Inferior parietal cortex (tissue), 1 donor: ENCODE results near the gene TRIM47.

Source experiments
- DNase-seq: peaks from one replicate; pipeline ENCODE4 v3.0.0-alpha.2; 2016; ENCODE audit errors: extremely low spot score

TRIM47 gene

DNA sequence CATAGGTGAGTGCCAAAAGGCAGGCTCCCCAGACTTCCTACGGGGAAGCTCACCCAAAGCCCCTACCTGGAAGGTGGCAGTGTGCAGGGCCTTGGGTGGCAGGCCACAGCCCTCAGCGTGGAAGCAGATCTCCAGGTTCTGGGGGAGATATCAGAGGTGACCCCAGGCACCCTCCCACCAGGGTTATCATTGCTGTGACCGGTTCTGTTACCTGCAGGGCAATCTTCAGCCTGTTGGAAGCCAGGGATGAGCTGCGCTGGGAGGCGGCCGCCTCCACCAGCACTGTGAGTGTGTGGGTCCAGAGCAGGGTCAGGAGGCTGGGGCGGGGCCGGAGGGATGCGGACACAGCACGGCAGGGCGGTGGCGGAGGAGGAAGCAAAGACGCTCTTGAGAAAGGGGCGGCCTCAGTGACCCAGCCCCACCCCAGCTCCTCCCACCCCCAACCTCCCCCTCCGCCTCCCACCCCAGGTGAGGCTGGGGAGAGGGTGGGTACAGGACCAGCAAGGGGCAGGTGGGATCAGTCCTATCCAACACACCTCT is 47.3 kb downstream of the TRIM47 start:
- no peak for DNase-seq

DNA sequence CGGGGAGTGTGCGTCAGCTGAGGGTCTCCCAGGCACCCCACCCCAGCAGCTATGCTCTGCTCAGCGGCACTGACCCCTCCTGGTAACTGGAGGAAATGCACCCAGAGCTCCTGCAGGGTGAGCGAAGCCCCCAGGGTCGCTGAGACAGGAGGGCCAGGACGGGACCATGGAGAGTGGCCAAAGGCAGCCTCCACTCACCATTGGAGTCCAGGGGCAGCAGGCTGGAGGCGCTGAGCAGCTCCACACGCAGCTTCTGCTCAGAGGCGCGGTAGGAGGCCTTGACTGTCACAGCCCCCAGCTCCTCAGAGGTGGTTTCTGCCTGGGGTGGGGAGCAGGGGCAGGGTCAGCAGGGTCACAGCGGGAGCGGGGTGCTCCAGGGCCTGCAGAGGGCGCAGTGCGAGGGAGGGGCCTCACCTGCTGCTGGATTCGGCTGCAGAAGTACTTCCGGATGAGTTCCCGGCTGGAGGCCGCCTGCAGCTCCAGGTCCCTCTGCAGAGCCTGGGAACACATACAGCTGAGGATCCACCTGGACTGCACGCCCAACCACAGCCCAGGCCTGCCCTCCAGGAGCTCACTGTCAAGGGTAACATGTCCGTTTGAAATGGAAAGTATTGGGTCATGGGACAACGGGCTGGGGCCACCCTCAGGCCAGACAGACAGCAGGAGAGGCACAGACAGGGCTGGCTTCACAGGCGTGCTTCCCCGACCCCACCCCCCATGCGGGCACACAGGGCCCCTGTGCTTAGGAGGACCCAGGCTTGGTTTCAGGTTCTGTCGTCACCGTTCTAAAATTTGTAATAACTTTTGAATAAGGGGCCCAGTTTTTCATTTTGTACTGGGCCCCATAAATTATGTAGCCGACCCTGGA is 48.0 kb downstream of the TRIM47 start:
- DNase-seq, result no peak

DNA sequence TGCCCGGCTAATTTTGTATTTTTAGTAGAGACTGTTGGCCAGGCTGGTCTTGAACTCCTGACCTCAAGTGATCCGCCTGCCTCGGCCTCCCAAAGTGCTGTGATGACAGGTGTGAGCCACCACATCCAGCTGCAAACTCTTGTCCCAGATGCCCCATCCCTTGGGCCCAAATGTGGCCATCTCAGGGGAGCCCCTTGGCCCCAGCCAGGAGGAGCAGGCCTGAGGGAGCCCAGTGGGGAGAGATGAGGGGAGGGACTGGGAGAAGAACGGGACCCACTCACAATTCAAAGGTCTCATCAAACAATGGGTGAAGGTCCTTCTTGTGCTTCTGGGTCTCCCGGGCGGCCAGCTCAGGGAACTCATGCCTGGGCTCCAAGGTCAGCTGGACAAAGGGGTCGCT is 48.6 kb downstream of the TRIM47 start:
- no peak for DNase-seq

DNA sequence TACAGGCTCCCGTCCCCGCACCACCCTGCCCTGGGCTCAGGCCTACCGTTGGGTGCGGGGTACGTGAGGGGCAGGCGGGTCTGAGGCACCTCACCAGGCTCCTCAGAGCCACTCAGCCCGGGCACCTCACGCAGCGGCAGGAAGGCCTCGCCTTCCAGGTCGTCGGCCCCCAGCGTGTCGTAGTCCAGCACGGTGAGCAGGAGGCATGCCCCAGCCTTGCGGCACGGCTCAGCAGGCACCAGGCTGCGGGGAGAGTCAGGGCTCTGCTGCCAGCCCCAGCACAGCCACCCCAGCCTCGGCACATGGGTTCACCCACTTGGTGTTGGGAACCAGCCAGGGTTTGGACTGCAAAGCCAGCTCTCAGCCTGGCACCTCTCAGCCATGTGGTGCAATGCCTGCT is 49.6 kb downstream of the TRIM47 start:
- no peak for DNase-seq

GRCh38 chr17:75828076-75828400 is 50.3 kb downstream of the TRIM47 start:
- DNase-seq, result no peak

DNA sequence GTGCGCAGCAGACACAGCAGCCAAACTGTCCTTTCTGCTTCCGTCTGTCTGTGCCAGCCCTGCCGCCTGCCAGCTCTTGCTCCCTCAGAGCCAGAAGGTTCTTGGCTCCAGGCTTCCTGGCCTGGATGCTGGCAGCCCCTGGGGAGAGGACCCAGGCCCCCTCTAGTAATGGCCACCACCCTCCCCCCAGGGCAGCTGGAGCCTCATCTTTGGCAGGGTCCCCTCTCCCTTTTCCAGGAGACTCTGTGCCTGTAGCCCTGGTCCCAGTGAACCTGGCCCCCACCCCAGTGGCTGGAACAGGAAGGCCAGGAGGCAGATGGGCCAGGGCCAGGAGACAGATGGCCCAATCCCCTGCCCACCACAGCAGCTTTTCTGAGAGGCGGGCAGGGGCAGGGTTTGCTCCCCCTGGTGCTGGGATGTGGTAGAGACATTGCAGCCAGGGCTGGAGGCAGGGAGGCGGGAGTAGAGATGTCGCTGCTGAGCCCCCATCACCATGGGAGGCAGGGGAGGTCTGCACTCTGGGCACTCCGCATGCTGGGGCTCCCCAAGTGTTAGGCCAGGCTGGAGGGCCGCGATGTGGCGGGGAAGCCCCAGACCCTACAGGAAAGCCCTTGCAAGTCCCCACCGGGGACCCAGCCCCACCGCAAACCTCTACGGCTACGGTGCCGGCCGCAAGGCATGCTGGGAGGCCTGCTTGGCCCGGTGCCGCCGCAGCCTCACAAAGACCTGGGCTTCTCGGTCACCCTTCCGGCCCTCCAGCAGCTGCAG is 50.9 kb downstream of the TRIM47 start:
- no peak for DNase-seq

GRCh38 chr17:75826561-75827307 is 51.6 kb downstream of the TRIM47 start:
- DNase-seq, result no peak

GRCh38 chr17:75825748-75826370 is 52.5 kb downstream of the TRIM47 start:
- DNase-seq, result no peak

DNA sequence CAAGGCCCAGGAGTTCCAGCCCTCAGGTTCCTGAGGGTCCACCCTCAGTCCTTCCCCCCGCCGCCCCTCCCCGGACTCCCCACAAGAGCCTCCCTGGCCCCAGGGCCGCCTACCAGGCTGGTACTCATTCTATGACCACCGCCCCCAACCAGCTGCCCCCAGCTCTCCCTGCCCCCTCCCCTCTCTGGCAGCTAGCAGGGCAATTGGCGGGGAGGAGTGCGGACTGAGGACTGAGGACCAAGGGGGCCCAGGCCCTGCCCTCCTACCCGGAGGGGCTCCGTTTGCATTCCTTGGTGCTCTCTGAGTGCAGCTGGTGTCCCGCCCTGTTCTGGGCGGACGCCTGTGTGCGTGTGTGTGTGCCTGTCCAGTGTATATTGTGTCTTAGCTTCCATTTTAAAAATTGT is 53.2 kb downstream of the TRIM47 start:
- DNase-seq, result no peak

- DNase-seq, result no peak
These were observed 53.7 kb downstream of the TRIM47 start for GRCh38 chr17:75824666-75825065.
